Endometrium (tissue), 2 donors: Measurements from ENCODE around the gene C1QTNF7.
A peak's percentile ranks its signal among the peaks of the same experiment; 100 is the strongest.

ENCODE experiments used
- FAIRE-seq: peaks from 2 replicates; lab custom pipeline; 2012; peaks lifted over from hg19 to GRCh38; lab: Jason Lieb, UNC
- donor health status: control.
- donor health status: control.

Gene C1QTNF7

GRCh38 chr4:15457406-15458201 is 29.8 kb downstream of the C1QTNF7 start:
- peak; percentile 92 for FAIRE-seq

- FAIRE-seq = no peak
Observed at GRCh38 chr4:15458616-15459015, 30.8 kb downstream of the C1QTNF7 start.

- no peak for FAIRE-seq
Observed at GRCh38 chr4:15459706-15460105, 31.9 kb downstream of the C1QTNF7 start.

GRCh38 chr4:15466596-15466995 is 38.8 kb downstream of the C1QTNF7 start:
- FAIRE-seq = no peak

GRCh38 chr4:15469402-15470127 is 41.7 kb downstream of the C1QTNF7 start, which contains the start of gene CC2D2A:
TSS of gene CC2D2A (plus strand) at chr4:15469882. CDS start at chr4:15475933, 6,051 bp downstream.
- FAIRE-seq = peak; percentile 76

- FAIRE-seq = no peak
Observed at GRCh38 chr4:15470128-15470475, 42.3 kb downstream of the C1QTNF7 start.

GRCh38 chr4:15476396-15476795 is 48.6 kb downstream of the C1QTNF7 start:
- no peak for FAIRE-seq

GRCh38 chr4:15478724-15479088 is 50.9 kb downstream of the C1QTNF7 start:
- no peak for FAIRE-seq

GRCh38 chr4:15479089-15479912 is 51.5 kb downstream of the C1QTNF7 start:
- peak; percentile 84 for FAIRE-seq

GRCh38 chr4:15479913-15480185 is 52.0 kb downstream of the C1QTNF7 start:
- FAIRE-seq = no peak

GRCh38 chr4:15481961-15482745 is 54.3 kb downstream of the C1QTNF7 start:
- no peak for FAIRE-seq

- FAIRE-seq = no peak
Observed at GRCh38 chr4:15482842-15483241, 55.0 kb downstream of the C1QTNF7 start.

- FAIRE-seq = peak; percentile 50
Observed at GRCh38 chr4:15488136-15488535, 60.3 kb downstream of the C1QTNF7 start.

GRCh38 chr4:15488658-15489470 is 61.0 kb downstream of the C1QTNF7 start:
- FAIRE-seq = peak; percentile 99

- FAIRE-seq = no peak
Observed at GRCh38 chr4:15489551-15489950, 61.7 kb downstream of the C1QTNF7 start.

GRCh38 chr4:15493411-15493810 is 65.6 kb downstream of the C1QTNF7 start:
- FAIRE-seq = no peak

- no peak for FAIRE-seq
Observed at GRCh38 chr4:15495621-15496020, 67.8 kb downstream of the C1QTNF7 start.
